Endothelial cell of coronary artery (primary cell): ENCODE measurements around the gene ARSJ. TPM values are rescaled to one million over a fixed set of nuclear protein-coding genes. Genes with fewer than 3 reads are reported as not detected.

Experiments
- total RNA-seq: library from RNA; depleted of rRNA; stranded (reverse); fragments of >200 nt; gene quantifications from 2 replicates; pipeline ENCODE4 v1.2.3, GENCODE V29; 2014

ARSJ gene
- 42.9 and 64.5 TPM in 2 replicates for total RNA-seq

GRCh38 chr4:113979148-113979904, at the start of gene ARSJ:
Gene ARSJ, minus strand, starts transcription at chr4:113979647. Its CDS starts 813 bp downstream, at chr4:113978834.

Other genes starting within 250 kb of the ARSJ start
- gene CAMK2D, start 217.9 kb downstream of the ARSJ start, total RNA-seq, result 15.7 and 26.1 TPM in 2 replicates